Activated naive CD4-positive, alpha-beta T cell treated with anti-CD3 and anti-CD28 coated beads, Interleukin-2, amount 10 ng/mL, durations not matched to agents 7 days and 5 days (primary cell): ENCODE measurements around the gene LRRC46.
A peak's percentile ranks its signal among the peaks of the same experiment; 100 is the strongest.

Source experiments
- CTCF ChIA-PET: fragments of 350-600 bp; sonication (Branson Sonifier 250); formaldehyde crosslinking; loops from one replicate; lab custom pipeline; 2021; ENCODE audit warnings: antibody characterized with exemption; lab: Charles Lee
- DNase-seq: peaks from one replicate; pipeline ENCODE4 v3.0.0-alpha.2; 2020
- H3K27ac Mint-ChIP-seq: one replicate; pipeline ENCODE4 v1.8.0; 2021; ENCODE audit warnings: mild to moderate bottlenecking, moderate library complexity, mixed read lengths
- H3K27me3 Mint-ChIP-seq: one replicate; pipeline ENCODE4 v1.8.0; 2021; ENCODE audit warnings: mild to moderate bottlenecking, mixed read lengths
- H3K36me3 Mint-ChIP-seq: one replicate; pipeline ENCODE4 v1.8.0; 2021; ENCODE audit warnings: mixed read lengths
- H3K4me1 Mint-ChIP-seq: one replicate; pipeline ENCODE4 v1.8.0; 2021; ENCODE audit warnings: mixed read lengths
- H3K4me3 Mint-ChIP-seq: one replicate; pipeline ENCODE4 v1.8.0; 2021; ENCODE audit warnings: mild to moderate bottlenecking, moderate library complexity, mixed read lengths
- H3K9me3 Mint-ChIP-seq: one replicate; pipeline ENCODE4 v1.8.0; 2021; ENCODE audit warnings: mixed read lengths

The LRRC46 gene

DNA sequence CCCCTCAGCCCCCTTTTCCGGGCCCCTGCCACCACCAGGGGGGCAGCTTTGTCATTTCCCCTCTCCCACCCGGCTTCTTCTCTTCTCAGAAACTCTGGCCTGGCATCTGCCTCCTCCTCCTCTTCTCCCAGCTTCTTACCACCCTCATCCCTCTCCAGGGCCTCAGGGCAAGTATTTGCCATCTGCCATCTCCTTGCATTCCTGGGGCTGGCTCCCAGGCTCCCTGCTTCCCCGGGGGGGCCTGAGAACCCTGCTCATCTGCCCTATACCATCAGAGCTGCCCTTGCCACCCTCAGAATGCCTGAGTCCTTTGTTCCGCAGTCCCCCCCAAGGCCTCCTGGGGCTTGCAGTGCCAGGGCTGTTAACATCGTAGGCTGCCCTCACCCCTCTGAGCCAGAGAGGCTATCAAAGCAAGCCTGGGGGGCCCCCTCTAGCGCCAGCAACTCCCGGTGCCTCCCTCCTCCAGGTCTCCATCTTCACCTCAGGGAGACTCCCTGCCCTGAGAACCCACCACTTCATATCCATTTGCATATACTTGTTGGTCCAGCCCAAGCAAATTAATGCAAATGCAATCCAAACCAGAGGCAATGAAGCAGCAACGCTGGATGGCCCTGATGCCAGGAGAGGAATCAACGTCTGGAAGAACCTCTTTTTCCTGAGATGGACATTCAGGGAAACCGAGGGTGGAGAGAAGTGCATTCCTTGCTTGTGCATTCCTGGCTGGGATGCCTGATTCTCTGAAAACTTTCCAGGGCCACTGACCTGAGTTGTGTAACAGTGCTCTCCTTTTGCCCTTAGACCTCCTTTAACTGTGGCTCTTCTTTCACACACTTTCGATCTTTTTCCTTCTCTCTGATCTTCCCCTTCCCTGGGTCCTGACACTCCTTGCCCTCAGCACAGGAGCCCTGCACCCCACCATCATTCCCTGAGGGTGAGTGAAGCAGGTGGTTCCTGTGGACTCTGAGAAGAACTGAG lies 43.8 kb downstream of the LRRC46 start:
- H3K27ac Mint-ChIP-seq = no peak overlapping the region
- CTCF ChIA-PET = interaction anchor here (0.6 kb wide), 2 partner anchors 14 to 15 kb away, joined by 3 read pairs; no protein-coding TSS in a partner anchor
- H3K9me3 Mint-ChIP-seq = no peaks in the 10 kb centered on the region
- no peaks in the 10 kb centered on the region for H3K36me3 Mint-ChIP-seq
- peaks cover 4% of the 10 kb centered on the region for H3K4me1 Mint-ChIP-seq
- peaks cover 94% of the 10 kb centered on the region for H3K27me3 Mint-ChIP-seq
- no peak overlapping the region for H3K4me3 Mint-ChIP-seq
- DNase-seq = no peak

DNA sequence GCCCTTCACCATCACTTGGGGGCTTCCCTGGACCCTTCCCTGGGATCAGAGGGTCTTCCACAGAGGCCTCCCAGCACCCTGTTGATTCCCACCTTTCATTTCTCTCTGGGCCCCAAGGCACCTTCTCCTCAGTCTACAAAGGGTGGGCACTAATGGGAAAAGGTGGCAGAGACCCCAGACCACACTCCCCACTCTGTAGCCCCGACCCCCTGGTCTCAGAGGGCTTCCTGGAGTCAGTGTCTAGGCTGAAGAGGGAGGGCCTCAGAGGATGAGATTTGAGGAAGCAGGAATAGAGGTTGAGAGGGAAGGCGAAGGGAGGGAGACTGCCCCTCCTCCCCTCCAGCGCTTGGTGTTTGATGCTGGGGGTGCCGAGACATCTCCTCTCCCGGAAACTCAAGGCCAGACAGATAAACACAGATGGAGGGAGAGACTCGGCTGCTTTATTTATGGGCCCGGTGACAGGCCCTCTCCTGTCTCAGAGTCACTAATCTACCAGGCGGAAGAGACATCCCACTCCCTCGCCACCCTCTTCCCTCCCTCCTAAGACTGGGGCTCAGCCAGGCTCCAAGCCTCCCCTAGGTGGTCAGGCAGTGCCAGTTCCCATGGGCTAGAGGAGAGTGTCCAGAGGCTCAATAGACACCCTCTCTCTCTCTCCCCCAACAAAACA lies 46.0 kb downstream of the LRRC46 start:
- H3K27me3 Mint-ChIP-seq = peaks cover 92% of the 10 kb centered on the region
- no peak overlapping the region for H3K27ac Mint-ChIP-seq
- no peaks in the 10 kb centered on the region for H3K36me3 Mint-ChIP-seq
- CTCF ChIA-PET = no interaction called here
- H3K4me1 Mint-ChIP-seq = peaks cover 13% of the 10 kb centered on the region
- H3K4me3 Mint-ChIP-seq = no peak overlapping the region
- no peaks in the 10 kb centered on the region for H3K9me3 Mint-ChIP-seq
- DNase-seq = no peak

- Mint-ChIP-seq H3K36me3 (no peaks in the 10 kb centered on the region), H3K4me3 (no peak overlapping the region), H3K27ac (no peak overlapping the region), H3K9me3 (no peaks in the 10 kb centered on the region), H3K4me1 (peaks cover 22% of the 10 kb centered on the region), H3K27me3 (peaks cover 91% of the 10 kb centered on the region)
- DNase-seq = no peak
- CTCF ChIA-PET = interaction anchor here (0.7 to 17.9 kb wide), 2 partner anchors 11 to 32 kb away, joined by 3 to 547 read pairs; partner anchors contain the start of genes SCRN2 and SP6
Measured at GRCh38 chr17:47878203-47879027, 46.9 kb downstream of the LRRC46 start.

DNA sequence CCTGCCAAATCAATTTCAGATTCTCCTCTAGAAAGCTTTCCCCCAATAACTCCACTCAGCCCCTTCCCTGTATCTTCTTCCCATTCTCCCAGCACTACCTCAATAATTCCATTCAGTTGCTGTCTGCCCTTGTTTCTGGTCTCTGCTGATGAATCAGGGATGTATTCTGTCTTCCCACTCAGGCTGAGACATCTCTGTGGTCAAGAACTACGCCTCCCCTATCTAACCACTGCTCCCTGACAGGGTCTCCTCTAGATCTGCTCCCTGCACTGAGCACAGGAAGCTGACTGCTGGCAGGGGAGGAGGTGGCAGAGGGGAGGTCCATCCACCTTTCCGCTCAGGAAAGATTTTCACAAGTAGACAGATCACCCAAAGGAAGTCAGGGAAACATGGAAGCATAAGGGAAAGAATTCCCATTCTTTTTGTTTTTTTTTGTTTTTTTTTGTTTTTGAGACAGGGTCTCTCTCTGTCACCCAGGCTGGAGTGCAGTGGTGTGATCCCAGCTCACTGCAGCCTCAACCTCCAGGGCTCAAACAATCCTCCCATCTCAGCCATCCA lies 47.6 kb downstream of the LRRC46 start:
- H3K36me3 Mint-ChIP-seq = no peaks in the 10 kb centered on the region
- H3K4me3 Mint-ChIP-seq = no peak overlapping the region
- no peak overlapping the region for H3K27ac Mint-ChIP-seq
- H3K4me1 Mint-ChIP-seq = peaks cover 29% of the 10 kb centered on the region
- DNase-seq = no peak
- peaks cover 87% of the 10 kb centered on the region for H3K27me3 Mint-ChIP-seq
- H3K9me3 Mint-ChIP-seq = no peaks in the 10 kb centered on the region
- CTCF ChIA-PET = interaction anchor here (0.7 to 17.9 kb wide), 3 partner anchors 10 to 32 kb away, joined by 3 to 547 read pairs (median 3); partner anchors contain the start of genes SCRN2 and SP6

- H3K4me1 Mint-ChIP-seq = peaks cover 37% of the 10 kb centered on the region
- no peak overlapping the region for H3K27ac Mint-ChIP-seq
- H3K9me3 Mint-ChIP-seq = no peaks in the 10 kb centered on the region
- DNase-seq = no peak
- CTCF ChIA-PET = interaction anchor here (0.9 to 17.9 kb wide), 2 partner anchors 10 to 33 kb away, joined by 3 to 547 read pairs; partner anchors contain the start of genes SCRN2 and SP6
- peaks cover 79% of the 10 kb centered on the region for H3K27me3 Mint-ChIP-seq
- H3K4me3 Mint-ChIP-seq = no peak overlapping the region
- H3K36me3 Mint-ChIP-seq = no peaks in the 10 kb centered on the region
Measured at GRCh38 chr17:47879776-47880454, 48.4 kb downstream of the LRRC46 start.

- Mint-ChIP-seq H3K36me3 (no peaks in the 10 kb centered on the region), H3K4me1 (peaks cover 50% of the 10 kb centered on the region), H3K27ac (no peak overlapping the region), H3K4me3 (no peak overlapping the region), H3K9me3 (no peaks in the 10 kb centered on the region), H3K27me3 (peaks cover 64% of the 10 kb centered on the region)
- DNase-seq = no peak
- CTCF ChIA-PET = interaction anchor here (1.0 to 17.9 kb wide), 2 partner anchors 10 to 36 kb away, joined by 4 to 547 read pairs; partner anchors contain the start of genes SCRN2 and SP6
Measured at GRCh38 chr17:47882247-47882646, 50.8 kb downstream of the LRRC46 start.

DNA sequence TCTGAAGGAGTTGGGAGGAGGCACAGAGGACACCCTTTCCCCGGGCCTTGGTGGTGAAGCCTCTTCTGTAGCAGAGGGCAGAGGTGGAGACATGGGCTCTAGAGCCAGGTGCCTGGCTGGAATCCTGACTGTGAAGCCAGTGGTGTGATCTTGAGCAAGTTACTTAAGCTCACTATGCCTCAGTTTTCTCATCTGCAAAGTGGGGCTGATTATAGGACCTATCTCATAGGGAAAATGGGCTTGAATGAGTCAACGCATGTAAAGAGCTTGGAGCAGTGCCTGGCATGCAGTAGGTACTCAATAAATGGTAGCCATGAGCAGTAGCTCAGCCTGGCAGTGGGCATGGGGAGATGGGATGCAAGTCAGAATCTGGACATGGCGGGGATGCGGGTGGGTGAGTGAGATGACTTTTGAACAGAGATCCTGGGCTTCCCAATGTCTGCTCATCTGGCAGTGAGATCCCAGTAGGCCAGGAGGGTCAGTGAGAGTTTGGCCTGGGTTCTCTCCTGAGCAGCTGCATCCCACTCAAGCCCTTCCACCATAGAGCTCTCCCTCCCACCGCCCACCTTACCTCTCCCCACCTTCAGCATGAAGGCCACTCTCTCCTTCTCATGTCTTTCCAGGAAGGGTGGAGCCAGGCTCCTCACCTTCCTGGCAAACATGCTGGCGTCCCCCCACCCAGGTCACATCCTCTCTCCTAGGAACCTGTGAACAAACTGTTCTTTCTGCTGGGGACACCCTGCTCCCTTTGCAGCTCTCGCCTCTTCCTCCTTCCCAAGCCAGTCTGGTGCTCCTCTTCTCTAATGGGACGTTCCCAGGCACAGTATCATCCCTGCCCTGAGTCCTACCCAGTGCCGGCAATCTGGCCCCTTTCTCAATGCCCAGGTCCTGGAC lies 51.5 kb downstream of the LRRC46 start:
- H3K27me3 Mint-ChIP-seq = peaks cover 57% of the 10 kb centered on the region
- no peaks in the 10 kb centered on the region for H3K36me3 Mint-ChIP-seq
- H3K27ac Mint-ChIP-seq = peak overlapping the region; percentile 57
- H3K9me3 Mint-ChIP-seq = no peaks in the 10 kb centered on the region
- CTCF ChIA-PET = interaction anchor here (0.5 to 17.9 kb wide), 5 partner anchors 11 to 88 kb away, joined by 3 to 547 read pairs (median 3); partner anchors contain the start of genes CDK5RAP3, SCRN2 and SP6
- H3K4me1 Mint-ChIP-seq = peaks cover 50% of the 10 kb centered on the region
- no peak overlapping the region for H3K4me3 Mint-ChIP-seq
- no peak for DNase-seq

DNA sequence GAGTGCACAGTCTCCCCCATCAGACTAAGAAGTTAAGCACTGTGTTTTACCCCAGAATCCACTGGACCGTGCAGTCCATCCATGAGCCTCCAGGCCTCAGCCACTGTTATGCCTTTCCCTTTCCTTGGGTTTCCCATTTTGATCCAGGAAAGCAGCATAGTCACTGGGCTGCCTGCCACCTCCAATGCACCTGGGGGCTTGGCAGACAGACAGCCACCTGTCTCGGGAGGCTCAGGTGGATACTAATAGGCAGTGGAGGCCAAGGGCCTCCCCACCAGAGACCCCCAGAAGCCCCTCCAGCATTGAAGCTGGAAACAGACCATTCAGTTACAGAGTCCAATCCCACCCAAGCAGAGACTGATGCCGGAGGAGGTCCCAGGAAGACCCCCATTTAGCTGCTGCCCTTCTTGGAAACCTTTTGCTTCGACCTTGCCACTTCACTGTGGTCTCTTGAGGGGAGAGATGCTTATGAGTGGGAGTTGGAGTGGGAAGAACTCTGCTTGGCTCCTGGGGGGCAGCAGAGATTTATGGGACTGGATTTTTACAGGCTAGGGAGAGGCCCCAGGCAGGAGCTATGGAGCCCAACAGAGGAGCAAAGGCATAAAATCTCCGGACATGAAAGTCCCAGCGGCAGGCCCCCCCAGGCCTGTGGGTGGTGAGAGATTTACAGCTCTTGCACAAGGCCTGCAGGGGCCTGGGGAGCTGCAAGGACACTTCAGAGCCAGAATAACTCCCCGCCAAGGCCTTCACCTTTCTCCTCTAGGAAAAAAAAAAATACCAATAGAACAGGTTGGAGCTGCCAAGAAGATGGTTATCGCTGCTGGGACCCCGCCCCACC lies 52.3 kb downstream of the LRRC46 start:
- H3K36me3 Mint-ChIP-seq = no peaks in the 10 kb centered on the region
- no peak overlapping the region for H3K4me3 Mint-ChIP-seq
- H3K4me1 Mint-ChIP-seq = peaks cover 49% of the 10 kb centered on the region
- H3K27ac Mint-ChIP-seq = no peak overlapping the region
- DNase-seq = no peak
- CTCF ChIA-PET = interaction anchor here (0.5 to 17.9 kb wide), 5 partner anchors 10 to 87 kb away, joined by 3 to 547 read pairs (median 3); partner anchors contain the start of genes CDK5RAP3, SCRN2 and SP6
- no peaks in the 10 kb centered on the region for H3K9me3 Mint-ChIP-seq
- peaks cover 48% of the 10 kb centered on the region for H3K27me3 Mint-ChIP-seq

DNA sequence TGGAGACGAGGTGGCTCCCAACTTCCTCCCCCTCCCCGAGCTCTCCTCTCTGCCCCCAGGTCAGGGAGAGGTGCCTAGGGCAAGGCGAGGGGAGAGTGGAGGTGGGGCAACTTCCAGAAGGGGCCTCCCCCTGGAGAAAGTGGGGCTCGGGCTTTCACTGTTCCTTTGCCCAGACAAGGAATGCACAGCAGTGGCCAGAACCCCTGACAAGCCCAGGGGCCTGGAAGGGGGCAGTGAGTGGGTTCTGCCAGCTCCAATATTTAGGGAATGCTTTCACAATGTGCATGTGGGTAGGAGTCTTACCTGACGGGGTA lies 52.9 kb downstream of the LRRC46 start:
- H3K4me1 Mint-ChIP-seq = peaks cover 45% of the 10 kb centered on the region

DNA sequence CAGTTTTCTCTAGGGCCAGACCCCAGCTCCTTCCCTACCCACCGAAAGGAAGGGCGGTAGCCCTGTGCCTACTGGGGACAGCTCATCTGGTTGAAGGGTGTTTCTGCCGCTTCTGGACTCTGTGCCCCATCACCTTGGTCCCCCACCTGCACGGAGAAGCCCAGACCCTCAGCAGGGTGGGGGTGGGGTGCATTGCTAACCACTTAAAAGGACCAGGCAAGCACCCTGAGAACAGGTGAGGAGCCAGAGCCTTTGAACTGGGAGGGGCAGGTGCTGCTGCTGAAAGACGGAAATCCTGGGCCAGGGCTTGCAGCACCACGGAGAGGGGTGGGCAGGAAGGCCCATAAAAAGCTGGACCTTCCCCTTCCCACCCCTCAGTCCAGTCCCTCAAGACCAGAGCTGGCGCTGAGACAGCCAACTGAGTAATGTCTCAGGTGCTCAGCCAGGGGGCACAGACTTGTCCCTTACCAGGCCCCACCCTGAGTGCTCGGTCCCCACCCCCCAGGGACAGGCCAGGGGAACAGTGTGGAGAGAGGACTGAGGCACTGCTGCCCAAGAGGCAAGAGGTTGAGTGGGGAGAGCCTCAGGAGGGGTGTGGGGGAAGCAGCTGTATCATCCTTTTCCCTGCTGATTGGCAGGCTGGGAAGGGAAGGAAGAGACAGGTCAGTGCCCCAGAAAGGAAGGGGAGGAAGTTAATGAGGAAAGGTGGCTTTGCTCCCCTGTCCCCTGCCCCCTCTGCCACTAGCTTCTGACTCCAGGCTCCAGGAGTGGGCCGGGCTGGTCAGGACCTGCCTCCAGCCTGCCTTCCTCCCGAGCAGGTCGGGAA lies 53.6 kb downstream of the LRRC46 start:
- DNase-seq = peak; percentile 56
- no peaks in the 10 kb centered on the region for H3K9me3 Mint-ChIP-seq
- CTCF ChIA-PET = interaction anchor here (1.2 to 17.9 kb wide), 2 partner anchors 25 to 38 kb away, joined by 5 to 547 read pairs; partner anchors contain the start of genes SCRN2 and SP6
- H3K27me3 Mint-ChIP-seq = peaks cover 39% of the 10 kb centered on the region
- no peak overlapping the region for H3K4me3 Mint-ChIP-seq
- H3K36me3 Mint-ChIP-seq = no peaks in the 10 kb centered on the region
- H3K4me1 Mint-ChIP-seq = peaks cover 47% of the 10 kb centered on the region
- H3K27ac Mint-ChIP-seq = peak overlapping the region; percentile 65

More for the DNA sequence above, 52.9 kb downstream of the LRRC46 start:
- H3K9me3 Mint-ChIP-seq = no peaks in the 10 kb centered on the region
- CTCF ChIA-PET = interaction anchor here (1.0 to 17.9 kb wide), 3 partner anchors 20 to 38 kb away, joined by 3 to 547 read pairs (median 5); partner anchors contain the start of genes SCRN2 and SP6
- no peaks in the 10 kb centered on the region for H3K36me3 Mint-ChIP-seq
- no peak overlapping the region for H3K4me3 Mint-ChIP-seq
- no peak overlapping the region for H3K27ac Mint-ChIP-seq
- peaks cover 42% of the 10 kb centered on the region for H3K27me3 Mint-ChIP-seq
- DNase-seq = no peak
